Effector memory CD4-positive, alpha-beta T cell (primary cell): Measurements from ENCODE around the gene MYO5A.

Experiments used
- DNase-seq, 3 donors: peaks; one replicate each; pipeline ENCODE4 v3.0.0-alpha.2; 2020
- H3K27ac ChIP-seq: 2 replicates; pipeline ENCODE4 v1.7.0; 2013; ENCODE audit warnings: mild to moderate bottlenecking, low read length, moderate library complexity; ENCODE audit not compliant: insufficient read depth, poor library complexity, severe bottlenecking
- H3K27me3 ChIP-seq: replicated peaks from 2 replicates; pipeline ENCODE4 v1.7.0; 2013; ENCODE audit warnings: mild to moderate bottlenecking, low read length; ENCODE audit not compliant: insufficient read depth, control insufficient read depth, poor library complexity, severe bottlenecking
- H3K36me3 ChIP-seq: 2 replicates; pipeline ENCODE4 v1.7.0; 2013; ENCODE audit warnings: mild to moderate bottlenecking, low read length, moderate library complexity; ENCODE audit not compliant: control insufficient read depth, insufficient read depth
- H3K4me1 ChIP-seq: 2 replicates; pipeline ENCODE4 v1.7.0; 2013; ENCODE audit warnings: low read length, mild to moderate bottlenecking; ENCODE audit not compliant: control insufficient read depth, insufficient read depth, poor library complexity, severe bottlenecking
- H3K4me3 ChIP-seq: 2 replicates; pipeline ENCODE4 v1.7.0; 2013; ENCODE audit warnings: low read length, low read depth, mild to moderate bottlenecking; ENCODE audit not compliant: insufficient read depth, poor library complexity, severe bottlenecking
- H3K9me3 ChIP-seq: 2 replicates; pipeline ENCODE4 v1.7.0; 2013; ENCODE audit warnings: mild to moderate bottlenecking, low read length, moderate library complexity; ENCODE audit not compliant: control insufficient read depth

The MYO5A gene

DNA sequence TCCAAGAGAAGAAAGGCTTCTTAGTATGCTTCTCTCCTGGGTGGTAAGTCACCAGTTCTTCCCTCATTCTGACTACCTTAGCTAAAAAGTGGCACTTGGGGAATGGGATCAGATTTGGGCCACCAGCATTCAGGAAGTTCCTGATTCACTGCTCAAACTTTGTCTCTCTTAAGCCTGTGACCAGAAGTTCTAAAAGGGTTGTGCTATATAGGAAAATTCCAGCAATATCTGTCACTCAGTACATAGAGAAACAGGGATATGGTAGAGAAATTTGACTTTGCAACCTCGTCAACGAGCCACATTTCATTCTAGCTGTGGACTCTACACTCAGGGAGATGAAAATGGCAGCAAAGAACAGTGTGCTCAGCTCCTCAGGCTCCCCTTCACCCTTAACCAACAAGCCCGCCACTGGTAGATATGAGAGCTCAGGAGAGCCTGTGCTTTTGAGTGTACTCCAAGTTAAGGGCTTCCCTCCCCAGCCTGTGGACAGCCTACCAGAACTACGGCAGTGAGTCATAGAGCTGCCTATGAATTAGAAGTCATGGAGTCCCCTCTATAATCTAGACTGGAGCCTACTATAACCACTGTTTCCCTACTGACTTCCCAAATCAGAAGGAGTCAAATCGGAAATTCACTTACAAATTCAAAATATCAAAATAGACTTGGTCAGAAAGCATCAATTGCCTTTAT is 180.5 kb downstream of the MYO5A start:
- Histone ChIP-seq H3K27me3 (no peaks in the 10 kb centered on the region), H3K4me1 (no peaks in the 10 kb centered on the region), H3K27ac (no peak overlapping the region), H3K36me3 (peaks cover 38% of the 10 kb centered on the region), H3K4me3 (no peak overlapping the region), H3K9me3 (no peaks in the 10 kb centered on the region)
- no peak for DNase-seq

DNA sequence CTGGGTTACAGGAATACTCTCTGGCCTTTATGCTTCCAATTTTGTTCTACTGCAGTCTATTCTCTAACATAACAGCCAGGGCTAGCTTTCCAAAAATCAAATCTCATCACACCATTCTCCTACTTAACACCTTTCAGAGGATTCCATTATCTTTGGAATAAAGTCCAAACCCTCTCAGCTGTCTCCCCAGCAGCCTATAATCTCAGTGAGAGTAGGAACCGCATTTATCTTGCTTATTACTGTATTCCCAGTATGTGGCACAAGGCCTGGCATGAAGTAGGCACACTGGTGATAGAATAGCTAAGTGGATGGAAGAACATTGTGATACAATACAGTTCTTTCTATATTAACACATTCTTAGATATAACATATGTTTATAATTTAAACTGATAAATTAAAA is 184.1 kb downstream of the MYO5A start:
- peaks cover 10% of the 10 kb centered on the region for H3K36me3 ChIP-seq
- no peak for DNase-seq

DNA sequence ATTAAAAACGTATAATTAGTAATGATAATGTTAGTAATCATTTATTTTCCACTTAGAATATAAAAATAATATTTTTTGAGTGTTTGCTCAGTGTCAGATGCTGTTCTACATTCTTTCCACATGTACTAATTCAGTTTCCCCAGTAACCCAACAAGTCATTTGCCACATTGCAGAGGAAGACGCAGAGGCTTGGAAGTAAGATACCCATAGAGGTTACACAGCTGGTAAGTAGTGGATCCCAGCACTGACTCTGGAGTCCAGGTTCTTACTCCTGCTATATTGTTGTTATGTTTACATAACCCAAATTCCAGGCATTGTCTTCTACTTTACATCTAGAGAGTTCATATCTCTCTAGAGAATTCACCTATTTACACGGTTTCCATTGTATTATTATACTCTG is 184.8 kb downstream of the MYO5A start:
- Histone ChIP-seq H3K4me3 (no peak overlapping the region), H3K36me3 (peaks cover 5% of the 10 kb centered on the region), H3K27ac (no peak overlapping the region), H3K4me1 (no peaks in the 10 kb centered on the region), H3K9me3 (no peaks in the 10 kb centered on the region), H3K27me3 (no peaks in the 10 kb centered on the region)
- no peak for DNase-seq

More for the DNA sequence above, 184.1 kb downstream of the MYO5A start:
- no peaks in the 10 kb centered on the region for H3K9me3 ChIP-seq
- no peak overlapping the region for H3K4me3 ChIP-seq
- no peaks in the 10 kb centered on the region for H3K4me1 ChIP-seq
- H3K27ac ChIP-seq = no peak overlapping the region
- no peaks in the 10 kb centered on the region for H3K27me3 ChIP-seq

- H3K36me3 ChIP-seq = peaks cover 5% of the 10 kb centered on the region
- H3K27me3 ChIP-seq = no peaks in the 10 kb centered on the region
- no peak for DNase-seq
- H3K27ac ChIP-seq = no peak overlapping the region
- no peak overlapping the region for H3K4me3 ChIP-seq
- H3K4me1 ChIP-seq = no peaks in the 10 kb centered on the region
- H3K9me3 ChIP-seq = no peaks in the 10 kb centered on the region
Observed at GRCh38 chr15:52340093-52340492, 188.6 kb downstream of the MYO5A start.

DNA sequence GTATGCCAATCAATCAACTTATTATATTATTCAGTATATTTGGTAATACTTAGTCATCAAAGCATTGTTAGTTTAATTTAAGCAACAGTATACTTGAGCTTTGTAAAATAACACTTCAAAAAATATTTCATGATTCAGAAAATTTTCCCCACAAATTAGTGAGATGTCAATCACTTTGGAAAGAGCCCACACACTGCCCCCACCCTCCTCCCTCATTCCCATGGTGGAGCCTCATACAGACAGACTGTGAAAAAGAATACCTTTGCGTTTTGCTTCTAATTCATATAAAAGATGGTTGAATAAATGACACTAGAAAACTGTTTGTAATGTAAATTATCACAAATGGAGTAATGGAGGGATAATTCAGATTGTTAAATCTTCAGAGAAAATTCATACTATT is 189.8 kb downstream of the MYO5A start:
- Histone ChIP-seq H3K27me3 (no peaks in the 10 kb centered on the region), H3K9me3 (no peaks in the 10 kb centered on the region), H3K4me3 (no peak overlapping the region), H3K27ac (no peak overlapping the region), H3K36me3 (peaks cover 13% of the 10 kb centered on the region), H3K4me1 (no peaks in the 10 kb centered on the region)
- DNase-seq = no peak

- H3K27ac ChIP-seq = no peak overlapping the region
- no peak for DNase-seq
- no peaks in the 10 kb centered on the region for H3K4me1 ChIP-seq
- no peaks in the 10 kb centered on the region for H3K27me3 ChIP-seq
- no peak overlapping the region for H3K4me3 ChIP-seq
- peaks cover 13% of the 10 kb centered on the region for H3K36me3 ChIP-seq
- no peaks in the 10 kb centered on the region for H3K9me3 ChIP-seq
Observed at GRCh38 chr15:52338058-52338457, 190.6 kb downstream of the MYO5A start.

DNA sequence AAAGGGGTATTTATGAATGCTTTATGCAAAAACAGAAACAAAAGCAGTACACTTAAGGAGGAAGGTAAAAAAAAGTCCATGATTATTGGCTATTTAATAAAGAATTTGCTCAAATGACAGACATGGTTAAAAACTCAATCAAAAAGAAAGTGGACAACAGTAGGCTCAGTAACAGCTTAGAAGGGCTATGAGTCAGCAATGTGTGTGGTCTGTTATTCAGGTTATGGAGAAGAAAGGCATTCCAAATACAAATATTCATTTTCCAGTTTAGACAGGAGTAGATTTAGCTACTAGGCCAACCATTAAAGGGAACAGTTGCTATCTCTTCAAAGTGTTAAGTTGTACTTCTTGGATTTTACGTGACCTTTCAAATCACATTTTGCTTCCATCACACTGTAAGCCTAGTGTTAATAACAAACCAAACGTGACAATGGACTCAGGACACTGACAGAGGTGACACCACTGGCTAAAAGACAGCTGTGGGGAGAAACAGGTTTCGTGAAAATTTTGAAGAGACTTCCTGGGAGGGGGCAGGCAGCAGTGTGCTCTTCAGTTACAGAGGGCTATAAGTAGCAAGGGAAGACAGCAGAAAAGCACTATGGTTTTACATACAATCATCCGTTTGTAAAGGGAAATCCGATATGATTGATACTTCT is 191.4 kb downstream of the MYO5A start:
- H3K27ac ChIP-seq = no peak overlapping the region

GRCh38 chr15:52336529-52336928 is 192.2 kb downstream of the MYO5A start:
- Histone ChIP-seq H3K9me3 (no peaks in the 10 kb centered on the region), H3K4me3 (no peak overlapping the region), H3K36me3 (peaks cover 13% of the 10 kb centered on the region), H3K4me1 (no peaks in the 10 kb centered on the region), H3K27me3 (no peaks in the 10 kb centered on the region), H3K27ac (no peak overlapping the region)
- DNase-seq = no peak

More for the DNA sequence above, 191.4 kb downstream of the MYO5A start:
- no peak for DNase-seq
- Histone ChIP-seq H3K27me3 (no peaks in the 10 kb centered on the region), H3K4me3 (no peak overlapping the region), H3K4me1 (no peaks in the 10 kb centered on the region), H3K36me3 (peaks cover 13% of the 10 kb centered on the region), H3K9me3 (no peaks in the 10 kb centered on the region)

- peaks cover 13% of the 10 kb centered on the region for H3K36me3 ChIP-seq
- no peak overlapping the region for H3K27ac ChIP-seq
- H3K4me1 ChIP-seq = no peaks in the 10 kb centered on the region
- no peak for DNase-seq
- H3K27me3 ChIP-seq = no peaks in the 10 kb centered on the region
- H3K4me3 ChIP-seq = no peak overlapping the region
- no peaks in the 10 kb centered on the region for H3K9me3 ChIP-seq
Observed at GRCh38 chr15:52334491-52335160, 194.1 kb downstream of the MYO5A start.
